B cell (primary cell): ENCODE results near the gene KRT73. TPM values are rescaled to one million over a fixed set of nuclear protein-coding genes. Genes with fewer than 3 reads are reported as not detected.

Experiments
- ATAC-seq: fragments of 200-7000 bp; cut with Tn5 transposase; one replicate; pipeline ENCODE4 v1.10.0; 2021; ENCODE audit warnings: low read depth, mild to moderate bottlenecking, moderate number of reproducible peaks, moderate library complexity
- CTCF ChIA-PET: fragments of 350-600 bp; sonication (Branson Sonifier 250); formaldehyde crosslinking; loops from one replicate; lab custom pipeline; 2021; ENCODE audit warnings: antibody characterized with exemption, inconsistent platforms; lab: Charles Lee
- POLR2A ChIA-PET: fragments of 350-600 bp; sonication (Branson Sonifier 250); formaldehyde crosslinking; loops from one replicate; lab custom pipeline; 2021; ENCODE audit warnings: antibody characterized with exemption; lab: Charles Lee
- DNase-seq: peaks from one replicate; pipeline ENCODE4 v3.0.0; 2013
- H2AFZ ChIP-seq: 2 replicates; pipeline ENCODE4 v1.6.1; 2012; ENCODE audit warnings: mild to moderate bottlenecking, low read depth, low read length; ENCODE audit not compliant: insufficient read depth, poor library complexity, severe bottlenecking
- H3K27ac ChIP-seq, 2 donors: 1 replicate in 1 of 2; 2 replicates in 1 of 2; pipeline ENCODE4 v1.5.1; 2012 to 2013; ENCODE audit warnings: low read length in 2 of 2, mild to moderate bottlenecking in 2 of 2, moderate library complexity in 1 of 2
- H3K27me3 ChIP-seq, 4 experiments: fragments of 200-600 bp in 1 of 4; sonication (generic) in 1 of 4; replicated peaks in 1 of 4; 1 replicate in 2 of 4; 2 replicates in 2 of 4; pipeline versions ENCODE4 v1.6.1 to v1.7.0; 2013 to 2016; ENCODE audit warnings: low read length in 3 of 4, mild to moderate bottlenecking in 2 of 4, mixed read lengths in 1 of 4, moderate library complexity in 1 of 4; ENCODE audit not compliant: insufficient read depth in 4 of 4, control insufficient read depth in 3 of 4; ENCODE audit errors: control extremely low read depth in 1 of 4
- H3K36me3 ChIP-seq, 2 experiments: replicated peaks in 1 of 2; 1 replicate in 1 of 2; 2 replicates in 1 of 2; pipeline versions ENCODE4 v1.6.1 to v1.7.1; 2013; ENCODE audit warnings: low read length in 1 of 2; ENCODE audit not compliant: insufficient read depth in 2 of 2, control insufficient read depth in 1 of 2; ENCODE audit errors: control extremely low read depth in 1 of 2, extremely low read depth in 1 of 2
- H3K4me1 ChIP-seq, 2 donors: fragments of 200-600 bp in 1 of 2; sonication (generic) in 1 of 2; 1 replicate in 1 of 2; 2 replicates in 1 of 2; pipeline versions ENCODE4 v1.5.1 to v1.6.1; 2013 to 2017; ENCODE audit warnings: low read length in 2 of 2; ENCODE audit not compliant: control insufficient read depth in 2 of 2, insufficient read depth in 2 of 2
- H3K4me2 ChIP-seq: replicated peaks from 2 replicates; pipeline ENCODE3; 2012; ENCODE audit warnings: mild to moderate bottlenecking, low read depth, low read length; ENCODE audit not compliant: poor library complexity, severe bottlenecking
- H3K4me3 ChIP-seq, 5 experiments: fragments of 200-600 bp in 1 of 5; sonication (generic) in 1 of 5; 1 replicate in 3 of 5; 2 replicates in 2 of 5; pipeline versions ENCODE4 v1.5.1 to v1.7.0; 2011 to 2016; ENCODE audit warnings: low read length in 4 of 5, mild to moderate bottlenecking in 4 of 5, low read depth in 2 of 5, control low read depth in 1 of 5, moderate library complexity in 1 of 5; ENCODE audit not compliant: insufficient read depth in 1 of 5; ENCODE audit errors: control extremely low read depth in 1 of 5, extremely low read depth in 1 of 5
- H3K79me2 ChIP-seq: fragments of 200-600 bp; sonication (generic); one replicate; pipeline ENCODE4 v1.6.0; 2016; ENCODE audit warnings: low read length; ENCODE audit not compliant: control insufficient read depth, insufficient read depth
- H3K9ac ChIP-seq: fragments of 200-600 bp; sonication (generic); 2 replicates; pipeline ENCODE4 v1.6.1; 2017; ENCODE audit warnings: mild to moderate bottlenecking, low read length, moderate library complexity
- H3K9me3 ChIP-seq, 3 donors: one replicate each; pipeline versions ENCODE4 v1.6.1 to v1.7.1; 2013; ENCODE audit warnings: low read length in 2 of 3; ENCODE audit not compliant: control insufficient read depth in 2 of 3, insufficient read depth in 1 of 3; ENCODE audit errors: control extremely low read depth in 1 of 3
- H4K20me1 ChIP-seq: 2 replicates; pipeline ENCODE4 v1.6.0; 2012; ENCODE audit warnings: mild to moderate bottlenecking, low read length; ENCODE audit not compliant: insufficient read depth, control insufficient read depth, poor library complexity, severe bottlenecking
- H3K27ac Mint-ChIP-seq: one replicate; pipeline ENCODE4 v1.8.0; 2021; ENCODE audit warnings: mixed read lengths
- H3K27me3 Mint-ChIP-seq: one replicate; pipeline ENCODE4 v1.8.0; 2021; ENCODE audit warnings: mixed read lengths
- H3K4me1 Mint-ChIP-seq: one replicate; pipeline ENCODE4 v1.8.0; 2021; ENCODE audit warnings: mixed read lengths
- H3K4me3 Mint-ChIP-seq: one replicate; pipeline ENCODE4 v1.8.0; 2021; ENCODE audit warnings: mixed read lengths
- H3K9me3 Mint-ChIP-seq: one replicate; pipeline ENCODE4 v1.8.0; 2022; ENCODE audit warnings: mixed read lengths; ENCODE audit not compliant: insufficient read depth
- EZH2 ChIP-seq: IDR thresholded peaks from 2 replicates; pipeline ENCODE4 v1.6.1; 2012; ENCODE audit warnings: borderline replicate concordance, low read depth, mild to moderate bottlenecking, moderate library complexity, low read length; ENCODE audit not compliant: insufficient read depth, poor library complexity, severe bottlenecking
- WGBS: methylation state at CpG from one replicate; pipeline ENCODE4 v1.1.5; 2013; ENCODE audit warnings: missing lambda C conversion rate; ENCODE audit not compliant: insufficient coverage; 5-methylcytosine and 5-hydroxymethylcytosine counted together
- intact Hi-C: fragments of 100-400 bp; cut with micrococcal nuclease; formaldehyde crosslinking; loops from one replicate; pipeline ENCODE4 v1.10.0; 2022
- polyA plus RNA-seq: library from polyadenylated mRNA; depleted of rRNA; stranded (reverse); fragments of >200 nt; gene quantifications from 2 replicates; pipeline ENCODE4 v1.2.3, GENCODE V29; 2012
- total RNA-seq, 2 donors: library from RNA; stranded (reverse); fragments of 120-200 nt in 1 of 2; gene quantifications; 1 replicate in 1 of 2; 2 replicates in 1 of 2; pipeline versions ENCODE4 v1.2.3 to v1.2.4, GENCODE V29; 2013 to 2022
- TF ChIP-seq, protein P1 (sequence below): fragments of 200-600 bp; IDR thresholded peaks from one replicate; pipeline ENCODE4 v1.8.0; 2022; ENCODE audit warnings: antibody characterized with exemption, mild to moderate bottlenecking

KRT73 gene
- total and polyA plus RNA-seq, 2 donors (not counting 1 experiment from before 2014, with no cell fraction given) = 0.07 TPM; not detected in 1

DNA sequence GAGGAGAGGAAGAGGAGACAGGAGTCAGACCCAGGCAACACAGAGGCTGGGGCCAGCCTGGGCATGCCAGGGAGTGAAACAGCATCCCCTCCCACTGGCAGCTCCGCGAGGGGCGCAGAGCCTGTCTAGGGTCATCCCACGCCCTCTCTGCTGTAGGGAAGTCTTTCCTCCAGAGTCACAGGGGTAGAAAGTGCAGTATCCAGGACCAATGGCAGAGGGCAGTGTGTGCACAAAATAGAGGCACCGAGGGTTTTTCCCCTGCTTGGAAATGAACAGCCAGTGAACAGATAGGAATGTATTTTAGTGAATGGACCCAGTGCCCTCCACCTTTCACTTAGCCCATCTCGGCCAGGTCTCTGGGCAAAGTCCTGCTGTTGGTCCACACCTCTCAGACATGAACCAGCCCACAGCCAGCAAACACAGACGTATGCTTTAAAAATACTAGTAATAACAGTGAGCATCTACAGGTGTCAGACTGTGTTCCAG lies 35.3 kb downstream of the KRT73 start:
- H4K20me1 ChIP-seq = no peaks in the 10 kb centered on the region
- no peak overlapping the region for H3K9ac ChIP-seq
- no peak for TF ChIP-seq EZH2
- TF ChIP-seq, protein P1, sequence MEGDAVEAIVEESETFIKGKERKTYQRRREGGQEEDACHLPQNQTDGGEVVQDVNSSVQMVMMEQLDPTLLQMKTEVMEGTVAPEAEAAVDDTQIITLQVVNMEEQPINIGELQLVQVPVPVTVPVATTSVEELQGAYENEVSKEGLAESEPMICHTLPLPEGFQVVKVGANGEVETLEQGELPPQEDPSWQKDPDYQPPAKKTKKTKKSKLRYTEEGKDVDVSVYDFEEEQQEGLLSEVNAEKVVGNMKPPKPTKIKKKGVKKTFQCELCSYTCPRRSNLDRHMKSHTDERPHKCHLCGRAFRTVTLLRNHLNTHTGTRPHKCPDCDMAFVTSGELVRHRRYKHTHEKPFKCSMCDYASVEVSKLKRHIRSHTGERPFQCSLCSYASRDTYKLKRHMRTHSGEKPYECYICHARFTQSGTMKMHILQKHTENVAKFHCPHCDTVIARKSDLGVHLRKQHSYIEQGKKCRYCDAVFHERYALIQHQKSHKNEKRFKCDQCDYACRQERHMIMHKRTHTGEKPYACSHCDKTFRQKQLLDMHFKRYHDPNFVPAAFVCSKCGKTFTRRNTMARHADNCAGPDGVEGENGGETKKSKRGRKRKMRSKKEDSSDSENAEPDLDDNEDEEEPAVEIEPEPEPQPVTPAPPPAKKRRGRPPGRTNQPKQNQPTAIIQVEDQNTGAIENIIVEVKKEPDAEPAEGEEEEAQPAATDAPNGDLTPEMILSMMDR = peak; percentile 38
- intact Hi-C loops = loop anchor here (10.0 kb wide), 1 partner anchor 292 kb away; no protein-coding TSS in a partner anchor
- H3K9me3 Mint-ChIP-seq = no peaks in the 10 kb centered on the region
- no peaks in the 10 kb centered on the region for H3K9me3 ChIP-seq
- ATAC-seq = no peak
- H3K27ac Mint-ChIP-seq = no peak overlapping the region
- H3K27me3 ChIP-seq = no peaks in the 10 kb centered on the region
- CTCF ChIA-PET = interaction anchor here (1.1 to 2.4 kb wide), 2 partner anchors 297 to 397 kb away, joined by 7 to 8 read pairs; no protein-coding TSS in a partner anchor
- H3K36me3 ChIP-seq = no peaks in the 10 kb centered on the region
- H3K4me2 ChIP-seq = no peak overlapping the region
- no peaks in the 10 kb centered on the region for H3K4me1 ChIP-seq
- no peaks in the 10 kb centered on the region for H3K4me1 Mint-ChIP-seq
- no peaks in the 10 kb centered on the region for H3K79me2 ChIP-seq
- H2AFZ ChIP-seq = no peak overlapping the region
- 24% methylated on average over 3 of the region's 7 CpGs for WGBS
- POLR2A ChIA-PET = no interaction called here
- no peak overlapping the region for H3K27ac ChIP-seq
- peaks cover 12% of the 10 kb centered on the region for H3K27me3 Mint-ChIP-seq
- H3K4me3 ChIP-seq = no peak overlapping the region
- no peak overlapping the region for H3K4me3 Mint-ChIP-seq
- peak; percentile 23 for DNase-seq

DNA sequence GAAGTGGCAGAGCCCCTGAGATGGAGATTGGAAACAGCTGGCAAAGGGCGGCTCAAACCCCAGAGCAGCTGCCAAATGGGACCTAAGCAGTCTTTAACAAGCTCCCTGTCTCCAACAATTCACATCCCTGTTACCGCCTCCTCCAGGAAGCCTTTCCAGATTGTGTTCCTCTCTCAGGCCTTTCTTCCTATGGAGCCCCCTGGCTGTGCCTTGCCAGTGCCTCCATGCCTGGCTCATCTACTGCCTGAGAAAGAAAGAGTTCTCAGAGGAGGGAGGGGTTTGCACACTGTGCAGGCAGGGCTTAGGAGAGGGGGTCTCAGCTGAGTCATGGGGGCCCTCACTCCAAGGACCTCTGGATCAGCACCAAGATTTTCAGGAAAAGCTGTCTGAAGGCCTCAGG lies 35.9 kb downstream of the KRT73 start:
- H3K4me2 ChIP-seq = no peak overlapping the region
- H3K27me3 Mint-ChIP-seq = peaks cover 12% of the 10 kb centered on the region
- no peaks in the 10 kb centered on the region for H3K4me1 Mint-ChIP-seq
- H3K4me3 ChIP-seq = no peak overlapping the region
- CTCF ChIA-PET = interaction anchor here (1.1 to 2.4 kb wide), 2 partner anchors 298 to 398 kb away, joined by 3 to 8 read pairs; no protein-coding TSS in a partner anchor
- WGBS = no CpG with 5 or more reads among the region's 2 CpGs
- no peak for DNase-seq
- no peak for ATAC-seq
- no peak overlapping the region for H3K27ac Mint-ChIP-seq
- no peak overlapping the region for H3K27ac ChIP-seq
- no peak overlapping the region for H2AFZ ChIP-seq
- POLR2A ChIA-PET = no interaction called here
- H4K20me1 ChIP-seq = no peaks in the 10 kb centered on the region
- no peak overlapping the region for H3K4me3 Mint-ChIP-seq
- no peaks in the 10 kb centered on the region for H3K27me3 ChIP-seq
- H3K79me2 ChIP-seq = no peaks in the 10 kb centered on the region
- H3K9me3 Mint-ChIP-seq = no peaks in the 10 kb centered on the region
- TF ChIP-seq, protein P1 = no peak
- TF ChIP-seq EZH2 = no peak
- intact Hi-C loops = loop anchor here (10.0 kb wide), 1 partner anchor 292 kb away; no protein-coding TSS in a partner anchor
- H3K9me3 ChIP-seq = no peaks in the 10 kb centered on the region
- no peak overlapping the region for H3K9ac ChIP-seq
- no peaks in the 10 kb centered on the region for H3K4me1 ChIP-seq
- H3K36me3 ChIP-seq = no peaks in the 10 kb centered on the region
